Psoas muscle (tissue), 8 donors: ENCODE measurements around the gene COL16A1. TPM values are rescaled to one million over a fixed set of nuclear protein-coding genes. Genes with fewer than 3 reads are reported as not detected.

ENCODE experiments used
- ATAC-seq, 4 donors: fragments of 200-7000 bp; cut with Tn5 transposase; one replicate each; pipeline ENCODE4 v1.9.1; 2020; ENCODE audit warnings: moderate library complexity in 3 of 4, mild to moderate bottlenecking in 2 of 4
- DNase-seq, 2 donors: peaks; one replicate each; pipeline ENCODE4 v3.0.0-alpha.2; 2020
- H3K27ac ChIP-seq: fragments of 200-600 bp; one replicate; pipeline ENCODE4 v1.8.0; 2022
- H3K27me3 ChIP-seq, 3 donors: fragments of 200-600 bp in 1 of 3; one replicate each; pipeline versions ENCODE4 v1.6.1 to v1.8.0; 2013 to 2022; ENCODE audit warnings: low read length in 2 of 3, mild to moderate bottlenecking in 2 of 3, moderate library complexity in 1 of 3; ENCODE audit not compliant: insufficient read depth in 3 of 3
- H3K36me3 ChIP-seq, 2 donors: fragments of 200-600 bp in 1 of 2; one replicate each; pipeline versions ENCODE4 v1.6.1 to v1.8.0; 2013 to 2022; ENCODE audit warnings: low read depth in 1 of 2, mild to moderate bottlenecking in 1 of 2, moderate library complexity in 1 of 2; ENCODE audit not compliant: insufficient read depth in 1 of 2
- H3K4me1 ChIP-seq: fragments of 200-600 bp; one replicate; pipeline ENCODE4 v1.8.0; 2022
- H3K4me3 ChIP-seq: fragments of 200-600 bp; one replicate; pipeline ENCODE4 v1.8.0; 2022; ENCODE audit warnings: mild to moderate bottlenecking
- H3K9me3 ChIP-seq: fragments of 200-600 bp; one replicate; pipeline ENCODE4 v1.8.0; 2022
- WGBS, 3 donors: extraction: QIAGEN DNeasy Blood & Tissue Kit; methylation state at CpG; one replicate each; pipeline versions ENCODE4 v1.1.6 to v1.1.7; 2013; 5-methylcytosine and 5-hydroxymethylcytosine counted together
- intact Hi-C, 2 donors: fragments of 100-400 bp; cut with DNase I; formaldehyde crosslinking; loops; one replicate each; pipeline versions ENCODE4 v1.11.0 to v1.14.2; 2022
- polyA plus RNA-seq, 3 donors: library from polyadenylated mRNA; stranded (reverse); fragments of 200-250 nt; gene quantifications; one replicate each; pipeline ENCODE4 v1.2.3, GENCODE V29; 2013
- total RNA-seq, 4 donors: library from RNA; stranded (reverse); fragmentation: NEBNext Ultra II Directional in 2 of 4; extraction: Animal tissue kit (Norgen Biotek cat#: 25700) in 2 of 4; gene quantifications; one replicate each; pipeline versions ENCODE4 v1.2.1 to v1.2.4, GENCODE V29; 2021 to 2023
- TF ChIP-seq, protein P1 (sequence below): fragments of 200-600 bp; IDR thresholded peaks from one replicate; pipeline ENCODE4 v1.8.0; 2022; ENCODE audit warnings: antibody characterized with exemption
- donor health status: healthy with polysubstance abuse.
- donor health status: DM: no; HTN: no; CAD: no; lungs with moderate emphysema.
- donor health status: Bipolar disorder and iron deficiency.
- donor health status: healthy.
- donor health status: DM: yes; HTN: yes; CAD: no.
- donor health status: DM: no; HTN: no; CAD: no.
- donor health status: DM: no; HTN: no; CAD: no.
- donor health status: DM: yes; HTN: yes; CAD: no.

The COL16A1 gene
- total and polyA plus RNA-seq, 7 donors, result 2.9 to 14.2 (median 6.1) TPM

DNA sequence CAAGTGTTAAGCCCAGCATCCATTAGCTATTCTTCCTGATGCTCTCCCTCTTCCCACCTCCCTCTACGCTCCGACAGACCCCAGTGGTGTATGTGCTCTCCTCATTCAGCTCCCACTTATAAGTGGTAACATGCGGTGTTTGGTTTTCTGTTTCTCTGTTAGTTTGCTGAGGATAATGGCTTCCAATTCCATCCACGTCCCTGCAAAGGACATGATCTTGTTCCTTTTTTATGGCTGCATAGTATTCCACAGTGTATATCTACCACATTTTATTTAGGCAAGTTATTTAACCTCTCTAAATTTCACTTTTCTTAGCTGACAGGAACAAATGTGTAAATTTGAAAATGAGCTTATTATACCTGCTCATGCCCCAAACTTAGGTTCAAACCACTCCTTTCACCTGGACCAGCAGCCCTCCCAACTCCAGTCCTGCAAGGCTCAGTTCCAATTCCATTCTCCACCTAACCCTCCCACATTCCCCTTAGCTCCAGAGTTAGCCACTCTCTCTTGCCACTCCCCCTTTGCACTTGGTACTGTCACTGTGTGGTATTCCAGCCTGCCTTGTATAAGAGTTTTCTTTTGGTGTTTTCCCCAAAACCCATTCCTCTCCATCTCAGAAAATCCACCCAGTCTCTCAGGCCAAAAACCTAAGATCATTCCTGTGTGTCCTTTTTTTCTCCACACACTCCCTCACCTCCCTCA is 57.4 kb downstream of the COL16A1 start:
- Histone ChIP-seq H3K9me3 (no peaks in the 10 kb centered on the region), H3K4me3 (no peak overlapping the region), H3K4me1 (peaks cover 34% of the 10 kb centered on the region), H3K27ac (no peak overlapping the region), H3K36me3 (no peaks in the 10 kb centered on the region), H3K27me3 (no peaks in the 10 kb centered on the region)
- intact Hi-C loops, result no loop called here
- TF ChIP-seq, protein P1, sequence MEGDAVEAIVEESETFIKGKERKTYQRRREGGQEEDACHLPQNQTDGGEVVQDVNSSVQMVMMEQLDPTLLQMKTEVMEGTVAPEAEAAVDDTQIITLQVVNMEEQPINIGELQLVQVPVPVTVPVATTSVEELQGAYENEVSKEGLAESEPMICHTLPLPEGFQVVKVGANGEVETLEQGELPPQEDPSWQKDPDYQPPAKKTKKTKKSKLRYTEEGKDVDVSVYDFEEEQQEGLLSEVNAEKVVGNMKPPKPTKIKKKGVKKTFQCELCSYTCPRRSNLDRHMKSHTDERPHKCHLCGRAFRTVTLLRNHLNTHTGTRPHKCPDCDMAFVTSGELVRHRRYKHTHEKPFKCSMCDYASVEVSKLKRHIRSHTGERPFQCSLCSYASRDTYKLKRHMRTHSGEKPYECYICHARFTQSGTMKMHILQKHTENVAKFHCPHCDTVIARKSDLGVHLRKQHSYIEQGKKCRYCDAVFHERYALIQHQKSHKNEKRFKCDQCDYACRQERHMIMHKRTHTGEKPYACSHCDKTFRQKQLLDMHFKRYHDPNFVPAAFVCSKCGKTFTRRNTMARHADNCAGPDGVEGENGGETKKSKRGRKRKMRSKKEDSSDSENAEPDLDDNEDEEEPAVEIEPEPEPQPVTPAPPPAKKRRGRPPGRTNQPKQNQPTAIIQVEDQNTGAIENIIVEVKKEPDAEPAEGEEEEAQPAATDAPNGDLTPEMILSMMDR, result no peak
- no peak for ATAC-seq
- WGBS, 3 donors, result 97 to 98% (median 97%) methylated on average over 4 of the region's 4 CpGs
- no peak for DNase-seq

DNA sequence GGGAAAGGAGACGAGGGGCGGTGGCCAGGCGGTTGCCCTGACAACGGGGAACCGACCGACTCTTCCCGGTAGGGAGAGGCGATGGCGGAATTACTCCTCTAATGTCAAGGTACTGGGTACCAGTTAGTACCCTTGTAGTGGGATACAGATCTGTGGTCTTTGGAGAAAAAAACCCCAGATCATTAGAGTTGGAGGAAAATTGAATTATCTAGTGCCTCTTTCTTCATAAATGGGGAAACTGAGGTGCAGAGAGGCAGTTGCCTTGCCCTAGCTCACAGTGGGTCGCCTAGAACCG is 58.6 kb downstream of the COL16A1 start:
- intact Hi-C loops, result no loop called here
- no peaks in the 10 kb centered on the region for H3K9me3 ChIP-seq
- 0 to 1% (median 0%) methylated on average over 11 of the region's 11 CpGs for WGBS, 3 donors
- DNase-seq, result no peak
- peak overlapping the region; percentile 97 for H3K4me3 ChIP-seq
- no peak for ATAC-seq
- H3K4me1 ChIP-seq, result peaks cover 46% of the 10 kb centered on the region
- TF ChIP-seq, protein P1, result no peak
- H3K27me3 ChIP-seq, result no peaks in the 10 kb centered on the region
- H3K36me3 ChIP-seq, result peaks cover 0 to 2% of the 10 kb centered on the region in 2 donors
- peak overlapping the region; percentile 100 for H3K27ac ChIP-seq

DNA sequence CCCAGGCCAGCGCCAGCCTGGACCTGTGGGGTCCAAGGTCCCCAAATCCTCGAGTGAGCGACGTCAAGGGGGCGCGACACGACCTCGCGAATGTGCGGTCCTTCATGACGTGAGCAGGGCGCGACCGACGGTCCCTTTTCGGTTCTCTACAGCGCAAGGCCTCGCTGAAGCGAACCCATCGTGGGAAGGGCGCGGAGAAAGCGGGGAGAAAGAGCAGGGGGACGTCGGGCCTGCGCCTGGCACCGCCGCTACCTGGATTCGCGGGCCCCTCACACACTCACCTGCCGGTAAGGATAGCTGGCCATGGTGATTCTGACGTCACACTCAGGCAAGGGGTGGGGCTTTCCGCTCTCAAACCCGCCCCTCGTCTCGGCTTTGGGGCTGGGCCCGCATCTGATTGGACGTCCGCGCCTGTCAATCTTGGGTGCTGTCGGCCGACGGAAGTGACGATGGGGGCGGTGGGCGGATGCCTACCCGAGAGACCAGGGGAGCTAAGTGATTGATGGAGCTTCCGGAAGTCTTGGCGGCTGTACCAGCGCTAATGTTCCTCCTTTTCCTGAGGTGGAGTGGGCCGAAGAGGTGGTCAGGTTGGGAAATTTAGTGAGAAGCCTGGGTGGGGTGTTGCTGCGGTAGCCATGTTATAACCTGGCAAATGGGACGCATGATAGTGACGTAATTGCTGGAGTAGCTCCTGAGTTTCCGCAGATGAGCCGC is 59.1 kb downstream of the COL16A1 start, which contains the start of gene PEF1:
Gene PEF1 (minus strand): TSS at position 317 of the 714 bp plus-strand sequence. CDS start 12 bp downstream, at position 305.
- peak within 1 kb of the TSS; percentile 97 for H3K4me3 ChIP-seq
- H3K27me3 ChIP-seq, result no peaks in the 10 kb centered on the region
- intact Hi-C loops, result no loop called here
- no peaks in the 10 kb centered on the region for H3K9me3 ChIP-seq
- TF ChIP-seq, protein P1, result no peak
- ATAC-seq (peak; percentile 94 to 97 (median 94)), DNase-seq (peak; percentile 99 to 100)
- WGBS, 3 donors, result 0 to 1% (median 1%) methylated on average over 55 to 56 of the region's 56 CpGs
- H3K36me3 ChIP-seq, result peaks cover 0 to 6% of the 10 kb centered on the region in 2 donors
- H3K27ac ChIP-seq, result peak within 1 kb of the TSS; percentile 100
- H3K4me1 ChIP-seq, result peaks cover 51% of the 10 kb centered on the region

DNA sequence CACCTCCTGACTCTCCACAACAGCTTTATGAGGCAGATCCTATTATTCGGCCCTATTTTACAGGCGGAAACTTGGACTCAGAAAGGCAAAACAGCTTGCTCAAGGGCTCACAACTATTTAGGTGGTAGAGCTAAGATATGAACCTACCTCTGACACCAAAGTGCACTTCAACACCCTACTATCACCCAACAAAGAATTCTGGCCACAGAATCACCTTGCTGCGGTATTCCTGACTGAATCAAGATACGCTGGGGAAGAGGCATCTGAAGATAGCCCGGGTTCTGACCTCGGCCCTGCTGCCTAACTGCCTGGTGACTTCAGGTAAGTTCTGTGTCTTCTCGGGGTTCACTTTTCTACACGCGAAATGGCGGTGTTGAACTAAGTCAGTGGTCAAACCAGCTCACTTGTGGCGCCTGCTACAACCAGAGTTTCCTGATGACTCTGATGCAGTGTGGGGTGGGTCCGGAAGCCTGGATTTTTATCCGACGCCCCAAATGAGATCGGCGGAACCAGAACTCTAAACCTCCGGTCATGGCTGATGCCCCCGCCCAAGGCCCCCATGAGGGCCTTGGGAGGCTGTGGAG is 59.7 kb downstream of the COL16A1 start:
- no peaks in the 10 kb centered on the region for H3K27me3 ChIP-seq
- TF ChIP-seq, protein P1, result no peak
- DNase-seq, result no peak
- H3K4me1 ChIP-seq, result peaks cover 57% of the 10 kb centered on the region
- H3K27ac ChIP-seq, result peak overlapping the region; percentile 100
- ATAC-seq, result no peak
- WGBS, 3 donors, result 4 to 6% (median 4%) methylated on average over 18 of the region's 18 CpGs
- H3K4me3 ChIP-seq, result peak overlapping the region; percentile 97
- intact Hi-C loops, result no loop called here
- no peaks in the 10 kb centered on the region for H3K9me3 ChIP-seq
- peaks cover 0 to 6% of the 10 kb centered on the region in 2 donors for H3K36me3 ChIP-seq
